GM19025 (cell line): Measurements from ENCODE around the gene SEPTIN10.

Experiments
- ATAC-seq: cut with Tn5 transposase; IDR thresholded peaks from one replicate; pipeline ENCODE4 v1.9.1; 2021; ENCODE audit warnings: mild to moderate bottlenecking, low read depth, moderate library complexity; ENCODE audit not compliant: unreplicated experiment

The SEPTIN10 gene

DNA sequence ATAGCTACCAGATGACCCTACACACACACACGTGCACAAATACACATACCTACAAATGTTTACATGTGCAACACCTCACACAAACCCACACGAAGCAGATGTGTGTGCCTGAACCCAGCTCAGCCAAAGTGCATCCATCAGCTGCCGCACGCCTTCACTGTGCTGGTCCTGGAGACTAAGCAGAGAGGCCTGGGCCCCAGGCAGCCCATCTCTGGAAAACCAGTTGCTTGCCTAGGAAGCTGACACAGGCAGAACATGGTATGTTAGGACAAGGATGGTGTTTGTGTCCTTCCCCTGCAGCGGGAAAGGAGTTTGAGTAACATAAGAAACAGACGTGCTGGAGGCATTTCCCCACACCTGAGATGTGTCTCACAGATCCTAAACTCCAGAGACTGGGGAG is 86.7 kb downstream of the SEPTIN10 start:
- ATAC-seq, result no peak

DNA sequence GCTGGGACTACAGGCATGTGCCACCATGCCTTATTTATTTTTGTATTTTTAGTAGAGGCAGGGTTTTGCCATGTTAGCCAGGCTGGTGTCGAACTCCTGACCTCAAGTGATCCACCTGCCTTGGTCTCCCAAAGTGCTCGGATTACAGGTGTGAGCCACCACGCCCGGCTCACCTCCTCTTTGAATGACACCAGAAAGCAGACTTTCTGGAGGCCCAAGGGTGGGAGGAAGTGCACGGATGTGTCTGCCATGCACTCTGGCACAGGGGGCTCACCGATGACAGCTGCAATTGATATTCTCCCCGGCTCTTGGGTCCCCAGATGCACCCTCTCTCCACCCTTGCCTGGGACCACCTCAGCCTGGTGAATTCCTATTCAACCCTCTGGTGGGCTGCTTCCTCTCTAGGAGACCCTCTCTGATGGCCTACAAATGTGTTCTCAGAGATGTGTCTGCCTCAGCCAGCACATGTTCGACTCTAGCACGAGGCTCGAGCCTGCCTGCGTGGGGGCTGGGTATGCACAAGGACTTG is 87.3 kb downstream of the SEPTIN10 start:
- ATAC-seq, result no peak

DNA sequence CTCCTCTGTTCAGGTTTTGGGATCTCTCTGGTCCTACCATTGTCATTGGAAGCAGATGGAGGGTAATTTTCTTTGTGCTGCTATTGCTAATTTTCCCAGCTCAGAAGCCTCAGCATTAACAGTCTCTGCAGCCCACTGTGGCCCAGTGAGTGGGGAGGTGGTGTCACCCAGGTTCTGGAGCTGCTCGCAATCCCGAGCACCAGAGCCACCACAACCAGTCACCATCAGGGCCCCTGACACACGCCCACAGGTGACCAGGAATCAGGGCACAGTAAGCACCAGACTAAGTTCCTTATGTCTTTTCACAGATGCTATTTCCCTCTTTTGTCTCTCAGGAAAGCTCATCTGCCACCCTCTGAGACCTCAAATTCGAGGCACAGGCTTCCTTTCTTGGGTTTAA is 87.9 kb downstream of the SEPTIN10 start:
- no peak for ATAC-seq

- ATAC-seq, result no peak
These were observed 90.0 kb downstream of the SEPTIN10 start for GRCh38 chr2:109523536-109524361.

DNA sequence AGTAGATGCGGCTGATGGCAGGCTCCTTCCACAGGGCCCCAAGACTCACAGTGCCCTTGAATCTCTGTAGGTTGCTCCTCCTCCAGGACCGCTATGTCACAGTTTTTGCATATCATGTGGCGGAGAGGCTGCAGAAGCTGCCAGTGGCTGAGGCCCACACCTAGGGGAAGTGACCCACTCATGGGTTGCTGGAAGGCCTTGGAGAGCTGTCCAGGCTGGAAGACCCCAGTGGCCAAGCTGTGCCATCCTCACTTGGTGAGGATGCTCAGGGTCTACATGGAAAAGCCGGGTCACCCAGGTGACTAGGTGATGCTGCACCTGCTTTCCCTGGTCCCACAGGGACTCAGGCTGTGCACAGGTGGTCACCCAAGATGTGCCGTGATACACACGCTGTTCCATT is 90.6 kb downstream of the SEPTIN10 start:
- ATAC-seq, result no peak

- no peak for ATAC-seq
These were observed 91.7 kb downstream of the SEPTIN10 start for GRCh38 chr2:109522063-109522374.

GRCh38 chr2:109521233-109522062 is 92.3 kb downstream of the SEPTIN10 start:
- no peak for ATAC-seq

DNA sequence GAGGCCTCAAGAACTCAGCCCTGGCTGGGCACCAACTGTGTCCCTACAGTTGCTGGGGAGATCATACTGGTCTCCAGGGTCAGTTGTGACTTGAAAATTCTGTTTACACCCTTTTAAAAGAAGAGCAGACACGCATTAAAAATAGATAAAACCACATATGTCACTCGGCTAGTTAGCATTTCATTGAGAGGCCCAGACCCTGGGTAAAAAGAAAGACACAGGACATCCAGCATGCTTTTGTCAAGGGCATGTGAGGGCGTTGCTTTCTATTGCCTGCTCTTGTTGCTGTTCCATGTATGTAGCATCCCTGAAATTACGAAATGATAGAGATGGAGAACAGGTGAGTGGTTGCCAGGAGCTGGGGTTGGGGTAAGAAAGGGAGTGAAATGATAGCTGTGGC is 94.3 kb downstream of the SEPTIN10 start:
- ATAC-seq, result no peak

DNA sequence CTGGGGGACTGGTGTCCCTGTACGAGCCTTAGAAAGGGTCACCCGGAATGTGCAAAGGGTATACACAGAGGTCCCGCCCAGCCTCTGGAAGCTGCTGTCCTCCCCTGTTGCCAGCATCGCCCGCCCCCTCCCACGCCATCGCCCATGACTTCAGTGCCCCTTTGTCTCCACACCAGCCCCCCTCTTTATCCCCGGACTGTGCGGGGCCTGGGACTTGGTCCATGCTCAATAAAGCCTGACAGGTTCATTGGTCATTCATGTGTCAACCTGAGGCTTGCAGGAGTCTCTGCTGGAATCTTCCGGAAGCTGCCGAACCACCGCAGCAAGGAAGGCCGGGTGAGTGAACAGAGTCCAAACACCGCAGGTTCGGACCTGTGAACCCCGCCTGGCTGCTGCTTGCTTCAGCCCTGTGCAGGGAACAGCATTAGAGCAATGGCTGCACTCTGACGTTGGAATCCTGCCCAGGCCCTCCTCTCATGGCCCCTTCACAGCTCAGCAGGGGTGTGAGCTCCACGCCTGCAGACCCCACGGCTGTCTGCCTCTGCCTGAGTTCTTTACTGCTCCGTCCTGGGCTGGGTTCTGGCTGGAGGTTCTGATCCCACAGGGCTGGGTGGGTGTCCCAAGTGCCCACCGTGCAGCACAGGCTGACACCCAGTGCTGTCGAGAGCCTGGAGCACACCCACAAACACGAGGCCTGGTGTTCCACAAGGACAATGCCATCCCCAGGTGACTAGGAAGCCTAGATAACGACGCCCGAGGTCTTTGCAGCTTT is 96.5 kb downstream of the SEPTIN10 start:
- ATAC-seq, result no peak

DNA sequence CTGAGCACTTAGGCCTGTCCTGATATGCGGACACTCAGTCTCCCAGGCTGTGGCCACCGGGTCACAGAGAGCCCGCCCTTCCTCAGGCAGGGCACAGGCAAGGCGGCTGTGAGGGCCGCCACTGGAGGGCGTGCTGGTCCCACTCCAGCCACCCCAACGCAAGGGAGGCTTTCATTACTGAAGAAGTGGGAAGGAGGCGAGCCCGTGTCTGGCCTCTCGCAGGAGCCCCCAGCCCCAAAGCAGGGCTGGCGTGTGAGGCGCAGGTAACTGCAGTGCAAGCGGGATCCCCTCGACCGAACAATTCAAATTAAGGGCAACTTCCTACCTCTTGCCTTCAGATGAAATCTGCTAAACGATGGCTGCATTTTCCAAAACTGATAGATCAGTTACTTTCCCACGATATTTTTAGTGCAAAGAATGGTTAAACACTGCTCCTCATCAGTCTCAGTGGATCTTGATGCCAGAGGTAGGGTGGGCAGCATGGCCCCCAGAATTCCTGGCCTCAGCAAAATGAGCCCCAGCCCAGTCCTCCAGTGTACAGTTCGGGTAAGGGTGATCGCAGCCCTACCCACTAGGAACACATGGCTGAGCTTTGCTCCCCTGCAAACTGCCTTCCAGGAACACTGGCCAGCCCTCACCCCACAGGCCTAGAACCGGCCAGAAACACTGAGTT is 97.2 kb downstream of the SEPTIN10 start:
- no peak for ATAC-seq

- no peak for ATAC-seq
These were observed 98.9 kb downstream of the SEPTIN10 start for GRCh38 chr2:109514857-109515256.

DNA sequence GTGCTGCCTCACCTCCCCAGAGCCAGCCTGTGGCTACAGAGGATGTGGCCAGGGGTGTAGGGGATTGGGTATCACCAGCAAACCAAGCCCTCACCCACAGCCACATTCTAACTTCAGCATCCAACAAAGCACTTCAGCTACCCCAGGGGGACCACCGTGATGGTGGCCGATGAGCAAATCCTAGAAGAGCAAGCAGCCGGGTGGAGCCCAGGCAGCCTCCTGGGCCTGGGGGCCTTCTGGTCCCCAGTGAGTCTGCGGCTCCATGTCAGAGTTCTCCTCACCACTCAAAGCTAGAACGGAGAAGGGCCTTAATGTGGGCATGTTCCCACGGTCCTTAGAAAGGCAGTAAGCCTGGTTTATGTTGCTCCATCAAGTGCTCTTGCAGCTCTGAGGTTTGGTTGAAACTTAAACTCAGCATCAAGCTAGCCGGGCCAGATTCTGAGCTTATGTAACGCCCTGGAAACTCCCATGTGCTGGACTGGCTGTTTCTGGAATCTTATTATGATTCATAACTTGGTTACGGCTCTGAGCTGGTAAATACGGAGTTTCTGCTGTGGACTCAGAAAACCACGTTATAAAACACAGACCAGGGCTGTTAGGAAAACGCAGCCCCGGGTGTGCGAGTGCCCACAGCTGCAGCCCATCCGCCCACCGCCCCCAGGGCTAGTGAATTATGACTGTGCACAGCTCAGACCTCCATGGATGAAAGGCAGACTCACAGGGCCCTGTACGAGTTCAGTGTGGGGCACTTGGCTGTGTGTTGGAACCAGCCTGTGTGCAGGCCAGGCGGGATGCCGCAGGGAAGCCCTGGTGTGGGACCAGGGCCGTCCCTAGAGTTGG is 99.8 kb downstream of the SEPTIN10 start:
- peak; percentile 67 for ATAC-seq

DNA sequence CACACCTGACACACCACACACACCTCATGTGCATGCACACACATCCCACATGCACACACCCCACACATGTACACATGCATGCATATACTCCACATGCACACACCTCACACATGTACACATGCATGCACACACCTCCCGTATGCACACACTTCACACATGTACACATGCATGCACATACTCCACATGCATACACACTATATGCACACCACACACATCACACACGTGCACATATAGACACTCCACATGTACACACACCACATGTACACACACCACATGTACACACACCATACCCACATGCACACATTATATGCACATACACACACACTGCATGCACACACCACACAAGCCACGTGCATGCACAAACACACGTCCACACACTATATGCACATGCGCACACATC is 100.5 kb downstream of the SEPTIN10 start:
- ATAC-seq, result no peak

- no peak for ATAC-seq
These were observed 101.7 kb downstream of the SEPTIN10 start for GRCh38 chr2:109512076-109512475.

GRCh38 chr2:109511168-109511567 is 102.6 kb downstream of the SEPTIN10 start:
- no peak for ATAC-seq

DNA sequence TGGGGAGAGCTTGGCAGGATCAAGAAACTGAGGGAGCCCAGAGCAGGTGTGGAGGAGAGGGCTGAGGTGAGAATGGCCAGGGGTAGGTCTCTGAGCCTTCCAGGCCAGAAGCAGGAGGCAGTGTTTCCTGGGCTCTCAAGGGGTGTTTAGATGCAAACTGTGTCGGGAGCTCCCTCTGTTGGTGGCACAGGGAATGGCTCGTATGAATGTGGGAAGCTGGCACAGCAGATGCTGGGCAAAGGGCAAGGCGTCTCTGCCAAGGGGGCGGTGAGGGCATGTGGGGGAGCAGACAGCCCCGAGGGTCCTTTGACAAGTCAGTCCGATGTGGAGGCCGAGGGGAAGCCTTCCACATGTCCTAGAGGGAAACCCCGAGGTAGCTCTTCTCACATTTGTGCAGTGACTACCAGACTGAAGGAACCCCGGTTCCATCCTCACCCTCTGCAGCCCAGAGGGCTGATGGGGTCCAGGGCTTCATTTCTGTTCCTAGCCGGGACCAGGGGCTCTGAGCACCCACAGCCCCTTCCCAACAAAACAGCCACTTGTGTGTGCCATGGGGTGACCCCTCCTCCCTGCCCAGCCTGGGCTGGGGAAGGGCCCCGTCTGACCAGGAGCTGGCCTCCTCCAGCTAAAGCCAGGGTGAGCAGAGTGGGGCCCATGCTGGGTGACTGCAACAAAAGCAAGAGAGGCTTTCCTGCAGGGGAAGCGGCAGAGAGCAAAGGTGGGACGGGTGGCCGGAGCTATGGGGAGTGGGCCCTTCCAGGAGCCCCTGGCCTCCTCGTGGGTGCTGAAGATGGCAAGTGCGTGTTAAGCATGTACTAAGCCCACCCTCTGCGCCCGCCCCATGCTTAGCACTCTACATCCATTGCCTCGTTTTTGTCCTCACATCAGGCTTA is 103.4 kb downstream of the SEPTIN10 start:
- no peak for ATAC-seq

DNA sequence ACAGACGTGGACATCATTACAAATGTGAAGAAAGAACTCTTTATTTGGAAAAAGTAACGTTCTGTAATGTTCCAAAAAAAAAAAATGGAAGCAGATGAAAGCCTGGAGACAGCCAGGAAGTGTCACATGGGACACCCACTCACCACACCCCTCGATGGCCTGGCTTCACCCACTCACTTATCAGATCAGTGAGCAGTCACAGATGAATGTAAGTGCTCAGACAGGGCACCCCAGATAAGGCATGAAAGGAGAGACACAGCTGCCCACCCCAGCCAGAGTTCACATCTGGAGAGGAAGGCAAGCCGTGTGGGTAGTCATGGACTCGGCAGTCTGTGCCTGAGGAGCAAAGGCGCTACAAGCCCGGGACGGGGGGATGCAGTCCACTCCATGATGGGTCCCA is 105.2 kb downstream of the SEPTIN10 start:
- no peak for ATAC-seq

GRCh38 chr2:109507828-109508227 is 105.9 kb downstream of the SEPTIN10 start:
- no peak for ATAC-seq

DNA sequence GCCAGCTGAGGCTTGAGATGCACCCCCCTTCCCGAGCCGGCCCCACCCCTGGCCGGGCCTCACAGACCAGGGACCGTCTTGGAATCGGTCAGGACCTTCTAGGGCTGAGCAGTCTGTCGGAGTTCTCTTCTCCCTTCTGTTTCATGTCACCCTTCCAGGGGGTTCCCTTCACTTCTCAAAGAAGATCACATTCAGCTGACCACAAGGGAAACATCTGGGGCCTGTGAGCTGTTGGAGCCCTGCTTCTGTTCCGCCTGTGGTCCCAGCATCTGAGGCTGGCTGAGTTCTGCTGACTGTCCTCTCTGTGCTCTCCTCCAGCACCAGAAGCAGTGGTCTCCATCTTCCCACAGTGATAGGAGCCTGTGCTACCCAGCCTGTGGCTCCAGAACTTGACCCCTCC is 106.5 kb downstream of the SEPTIN10 start:
- no peak for ATAC-seq
